Right lung (tissue), 10 donors: ENCODE measurements around the gene TCTN2. TPM values are rescaled to one million over a fixed set of nuclear protein-coding genes. Genes with fewer than 3 reads are reported as not detected.

Experiments
- DNase-seq, 2 donors: peaks; one replicate each; pipeline ENCODE4 v3.0.0-alpha.2; 2013
- long read RNA-seq, 8 donors: transcript quantifications; one replicate each; lab custom pipeline, GENCODE V29; 2026
- polyA plus RNA-seq, 5 donors: library from polyadenylated mRNA; unstranded; fragments of 120-200 nt; gene quantifications; one replicate each; pipeline versions ENCODE4 v1.2.1 to v1.2.3, GENCODE V29; 2013; ENCODE audit warnings: inconsistent platforms in 1 of 5, low replicate concordance in 1 of 5; ENCODE audit not compliant: insufficient read length in 5 of 5, insufficient read depth in 1 of 5

TCTN2 gene
- polyA plus RNA-seq: 10 to 100 TPM; 19.6 to 28.6 (median 26.4) TPM
- long read RNA-seq, donor 1, partial matches to known transcripts: 20 of 22 reads
- long read RNA-seq, donor 1, other reads (novel, unspliced or antisense): 0 of 22 reads
- long read RNA-seq, donor 2: 0 reads
- long read RNA-seq, donor 3, partial matches to known transcripts: 0 of 1 reads
- long read RNA-seq, donor 3, other reads (novel, unspliced or antisense): 0 of 1 reads
- long read RNA-seq, donor 4: 0 reads
- long read RNA-seq, donor 5, partial matches to known transcripts: 13 of 13 reads
- long read RNA-seq, donor 5, other reads (novel, unspliced or antisense): 0 of 13 reads
- long read RNA-seq, donor 6, partial matches to known transcripts: 0 of 1 reads
- long read RNA-seq, donor 6, other reads (novel, unspliced or antisense): 0 of 1 reads
- long read RNA-seq, donor 7, partial matches to known transcripts: 0 of 1 reads
- long read RNA-seq, donor 7, other reads (novel, unspliced or antisense): 0 of 1 reads
- long read RNA-seq, donor 8: 0 reads

DNA sequence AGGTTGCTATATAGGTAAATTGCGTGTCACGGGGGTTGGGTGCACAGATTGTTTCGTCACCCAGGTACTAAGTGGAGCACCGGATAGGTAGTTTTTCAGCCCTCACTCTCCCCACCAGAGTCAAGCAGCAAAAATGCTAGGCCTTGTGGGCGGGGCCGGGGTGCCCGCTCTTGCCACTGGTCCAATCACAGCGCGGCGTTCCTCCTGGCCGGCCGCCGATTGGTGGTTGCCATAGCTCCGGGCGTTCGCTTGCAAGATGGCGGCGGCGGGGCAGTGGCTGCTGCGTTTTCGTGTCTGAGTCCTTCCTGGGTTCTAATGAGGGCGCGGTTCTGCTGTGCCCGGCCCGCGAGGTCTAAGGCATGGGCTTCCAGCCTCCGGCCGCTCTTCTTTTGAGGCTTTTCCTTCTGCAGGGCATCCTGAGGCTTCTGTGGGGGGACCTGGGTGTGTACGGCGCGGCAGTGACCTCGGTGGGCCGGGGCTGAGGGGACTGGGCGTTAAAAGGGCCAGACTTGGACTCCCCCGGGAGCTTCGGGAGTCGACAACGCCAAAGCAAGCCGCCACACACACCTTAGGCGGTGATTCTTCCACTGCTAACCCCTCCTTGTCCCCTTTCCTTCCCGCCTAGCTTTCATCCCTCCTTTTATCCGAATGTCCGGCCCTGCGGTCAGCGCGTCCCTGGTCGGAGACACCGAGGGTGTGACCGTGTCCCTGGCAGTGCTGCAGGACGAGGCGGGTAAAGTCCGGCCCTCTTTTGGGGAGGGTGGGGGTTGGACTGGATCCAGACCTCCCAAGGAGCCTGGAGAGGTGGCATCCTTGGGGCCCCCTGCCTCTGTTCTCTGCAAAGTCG, at the start of gene TCTN2:
TCTN2 (plus strand) TSS at position 232 of the 847 bp plus-strand sequence; CDS start at position 360, 128 bp downstream.
- peak; percentile 82 for DNase-seq

DNA sequence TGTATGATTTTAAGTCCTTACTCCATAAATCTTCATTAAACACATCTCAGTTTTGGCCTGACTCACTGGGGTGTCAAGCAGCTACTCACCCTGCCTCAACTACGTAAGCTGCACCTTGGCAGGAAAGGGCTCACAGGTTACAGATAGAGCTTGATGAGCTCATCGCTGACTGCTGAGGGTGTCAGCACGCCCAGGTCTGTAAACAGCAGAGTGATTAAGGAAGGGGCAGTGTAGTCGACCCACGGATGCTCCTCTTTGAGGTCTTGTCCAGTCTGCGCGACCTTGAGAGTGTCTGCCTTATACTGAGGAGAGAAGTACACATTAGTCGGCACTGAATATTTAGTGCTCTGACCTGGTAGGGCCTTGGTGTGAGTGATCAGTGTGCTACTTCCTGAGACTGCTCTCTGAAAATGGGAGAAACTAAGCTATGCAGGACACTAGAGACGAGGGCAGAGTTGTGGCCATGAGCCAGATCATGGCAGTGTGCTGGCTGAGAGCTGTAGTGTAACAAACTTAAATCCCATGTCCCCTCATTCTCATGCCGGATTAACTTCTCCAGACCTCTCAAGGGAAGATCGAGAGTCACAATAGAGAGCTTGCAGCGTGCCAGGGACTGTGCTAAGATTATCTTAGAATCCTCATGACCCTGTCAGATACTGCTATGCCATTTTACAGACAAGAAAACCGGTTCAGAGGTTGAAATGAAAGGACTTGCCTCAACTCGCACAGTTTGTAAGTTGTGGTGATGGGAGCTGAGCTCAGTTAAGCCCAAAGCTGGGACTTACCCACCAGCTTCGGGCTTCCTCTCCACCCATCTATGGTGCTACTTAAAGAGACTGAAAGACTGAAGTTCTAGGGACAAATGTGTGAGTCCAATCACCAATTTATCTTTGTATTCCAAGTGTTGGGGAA, 49.0 kb upstream of the TCTN2 start:
- DNase-seq: no peak

DNA sequence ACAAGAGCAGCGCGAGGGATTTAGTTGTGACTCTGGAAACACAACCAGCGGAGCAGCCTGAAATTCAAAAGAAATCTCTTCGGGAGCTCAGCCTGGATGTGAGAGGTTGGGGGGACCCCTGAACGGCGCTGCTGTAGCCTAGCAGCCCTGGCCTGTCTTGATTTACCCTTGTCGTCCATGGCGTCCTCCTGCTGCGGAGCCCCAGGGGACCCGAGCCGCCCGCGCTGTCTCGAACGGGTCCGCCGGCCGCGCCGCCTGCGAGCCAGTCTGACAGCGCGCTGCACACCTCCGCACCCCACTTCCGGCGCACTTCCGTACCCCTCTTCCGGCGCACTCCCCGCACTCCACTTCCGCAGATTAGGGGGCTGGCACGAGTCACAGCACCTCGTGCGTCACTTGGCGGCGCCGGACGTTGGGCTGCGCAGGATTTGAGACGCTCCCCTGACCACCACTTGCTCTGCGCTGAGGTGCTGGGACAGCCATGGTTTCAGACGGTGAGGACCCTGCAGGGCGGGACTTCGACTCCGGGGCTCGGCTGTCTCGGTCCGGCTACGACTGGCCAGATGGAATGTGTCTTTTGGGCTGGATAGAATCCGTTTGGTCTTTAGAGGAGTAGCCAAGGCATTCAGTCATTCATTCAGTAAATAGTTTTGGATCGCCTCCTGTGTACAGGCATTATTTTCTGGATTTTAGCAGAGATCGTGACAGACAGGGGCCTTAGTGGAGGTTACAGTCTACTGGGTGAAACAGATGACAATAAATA, 37.4 kb upstream of the TCTN2 start, which contains the start of the genes EIF2B1 and GTF2H3:
EIF2B1 (minus strand) TSS at position 308 of the 763 bp plus-strand sequence; CDS start at position 179, 129 bp downstream.
GTF2H3 (plus strand) TSS at position 451 of the 763 bp plus-strand sequence; CDS start at position 482, 31 bp downstream.
- peak; percentile 96 to 97 for DNase-seq

DNA sequence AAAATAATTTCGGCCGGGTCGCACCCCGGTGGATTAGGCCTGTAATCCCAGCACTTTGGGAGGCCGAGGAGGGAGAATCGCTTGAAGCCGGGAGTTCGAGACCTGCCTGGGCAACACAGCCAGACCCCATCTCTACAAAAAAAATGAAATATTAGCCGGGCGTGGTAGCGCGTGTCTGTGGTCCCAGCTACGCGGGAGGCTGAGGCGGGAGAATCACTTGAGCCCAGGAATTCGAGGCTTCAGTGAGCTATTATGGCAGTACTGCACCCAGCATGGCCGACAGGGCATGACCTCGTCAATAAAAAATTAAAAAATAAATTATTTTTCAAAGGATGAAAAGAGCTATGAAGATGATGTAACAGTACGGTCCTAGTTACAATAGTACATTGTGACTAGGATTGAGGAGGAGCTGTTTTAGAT, 36.8 kb upstream of the TCTN2 start:
- no peak for DNase-seq

DNA sequence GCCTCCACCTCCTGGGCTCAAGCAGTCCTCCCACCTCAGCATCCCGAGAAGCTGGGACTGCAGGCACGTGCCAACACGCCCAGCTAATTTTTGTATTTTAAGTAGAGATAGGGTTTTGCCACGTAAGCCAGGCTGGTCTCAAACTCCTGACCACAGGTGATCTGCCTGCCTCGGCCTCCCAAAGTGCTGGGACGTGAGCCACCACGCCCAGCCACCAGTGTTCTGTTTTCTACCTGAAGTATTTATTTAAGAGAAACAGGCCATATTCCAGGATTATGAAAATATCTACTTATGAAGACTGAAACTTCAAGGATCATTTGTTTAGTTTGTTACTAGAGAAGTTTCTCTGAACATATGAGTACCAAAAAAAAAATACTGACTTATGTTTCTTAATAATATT, 27.0 kb upstream of the TCTN2 start:
- DNase-seq: no peak

DNA sequence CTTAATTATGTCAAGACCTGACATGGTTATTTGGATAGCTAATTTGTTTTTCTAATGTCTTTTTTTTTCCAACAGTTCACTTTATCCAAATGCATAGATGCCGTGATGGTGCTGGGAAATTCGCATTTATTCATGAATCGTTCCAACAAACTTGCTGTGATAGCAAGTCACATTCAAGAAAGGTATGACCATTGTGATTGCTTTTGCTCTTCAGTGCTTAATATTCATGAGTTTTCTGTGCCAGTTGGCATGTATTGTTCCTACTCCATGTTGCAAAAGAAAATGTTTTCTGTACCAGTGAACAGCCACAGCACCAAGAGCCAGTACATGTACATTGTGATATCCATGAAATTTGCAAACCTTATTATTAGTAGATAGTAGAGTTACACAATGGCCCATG, 25.5 kb upstream of the TCTN2 start:
- DNase-seq: no peak

DNA sequence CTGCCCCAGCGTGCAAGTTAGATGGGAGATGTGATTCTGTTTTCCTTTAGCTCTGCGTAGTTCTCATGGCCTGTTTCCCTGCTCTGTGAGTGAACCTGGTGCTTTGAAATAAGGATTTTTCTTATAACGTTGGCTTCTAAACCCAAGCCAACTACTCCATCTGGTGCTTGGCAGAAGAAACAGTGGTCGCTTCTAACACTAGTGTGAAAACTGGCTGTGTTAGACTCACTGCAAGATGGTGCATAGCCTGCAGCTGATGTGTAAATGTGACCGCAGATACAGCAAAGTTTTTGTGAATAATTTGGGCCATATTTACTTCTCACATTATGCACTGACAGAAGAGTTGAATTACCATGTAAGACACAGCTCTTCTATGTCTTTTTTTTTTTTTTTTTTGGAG, 25.0 kb upstream of the TCTN2 start:
- DNase-seq: no peak

DNA sequence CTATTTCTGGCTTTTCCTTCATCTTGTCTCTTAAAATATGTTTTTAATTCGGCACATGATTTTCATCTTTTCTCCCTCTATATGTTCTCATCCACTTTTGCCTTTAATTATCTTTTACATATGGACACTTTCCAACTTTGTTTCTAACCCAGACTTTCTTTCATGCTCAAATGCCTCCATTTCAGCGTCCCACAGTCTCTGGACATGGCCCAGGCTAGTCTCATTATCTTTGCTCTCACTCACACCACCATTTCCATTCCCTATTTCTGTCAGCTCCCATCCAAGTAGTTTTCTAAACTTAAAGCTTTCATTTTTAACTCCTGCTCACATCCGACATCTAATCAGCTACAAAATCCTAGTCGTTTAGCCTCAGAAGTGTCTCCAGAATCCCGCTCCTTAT, 22.5 kb upstream of the TCTN2 start:
- DNase-seq: no peak

DNA sequence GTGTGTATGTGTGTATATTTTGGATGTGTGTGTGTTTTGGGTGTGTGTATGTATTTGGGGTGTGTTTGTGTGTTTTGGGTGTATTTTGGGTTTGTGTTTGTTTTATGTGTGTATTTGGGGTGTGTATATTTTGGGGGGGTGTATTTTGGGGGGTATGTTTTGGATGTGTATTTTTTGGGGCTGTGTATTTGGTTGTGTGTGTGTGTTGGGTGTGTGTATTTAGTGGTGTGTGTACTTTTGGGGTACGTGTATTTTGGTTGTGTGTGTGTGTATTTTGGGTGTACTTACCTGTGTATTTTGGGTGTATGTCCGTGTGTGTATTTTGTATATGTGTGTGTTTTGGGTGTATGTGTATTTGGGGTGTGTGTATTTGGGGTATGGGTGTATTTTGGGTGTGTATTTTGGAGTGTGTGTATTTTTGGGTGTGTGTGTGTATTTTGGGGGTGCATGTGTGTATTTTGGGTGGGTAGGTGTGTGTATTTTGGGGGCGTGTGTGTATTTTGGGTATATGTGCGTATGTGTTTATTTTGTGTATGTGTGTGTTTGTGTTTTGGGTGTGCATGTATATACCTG, 16.7 kb upstream of the TCTN2 start:
- no peak for DNase-seq

DNA sequence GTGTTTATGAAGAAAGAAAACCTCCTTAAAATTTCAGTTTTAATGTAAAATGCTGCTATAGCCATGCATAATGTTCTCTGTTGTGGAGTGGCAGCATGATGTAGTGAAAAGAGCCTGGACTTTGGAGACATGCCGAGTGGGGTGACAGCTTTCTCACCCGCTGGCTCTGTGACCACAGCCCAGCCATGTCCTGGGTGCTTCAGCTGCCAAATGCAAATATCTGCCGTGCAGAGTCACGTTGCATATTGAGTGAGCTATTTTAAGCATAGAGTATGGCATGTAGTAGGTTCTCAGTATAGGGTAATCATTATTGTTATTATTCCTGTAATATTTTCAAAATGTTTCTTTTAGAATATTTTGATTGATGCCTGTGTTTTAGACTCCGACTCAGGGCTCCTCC, 15.5 kb upstream of the TCTN2 start:
- no peak for DNase-seq

DNA sequence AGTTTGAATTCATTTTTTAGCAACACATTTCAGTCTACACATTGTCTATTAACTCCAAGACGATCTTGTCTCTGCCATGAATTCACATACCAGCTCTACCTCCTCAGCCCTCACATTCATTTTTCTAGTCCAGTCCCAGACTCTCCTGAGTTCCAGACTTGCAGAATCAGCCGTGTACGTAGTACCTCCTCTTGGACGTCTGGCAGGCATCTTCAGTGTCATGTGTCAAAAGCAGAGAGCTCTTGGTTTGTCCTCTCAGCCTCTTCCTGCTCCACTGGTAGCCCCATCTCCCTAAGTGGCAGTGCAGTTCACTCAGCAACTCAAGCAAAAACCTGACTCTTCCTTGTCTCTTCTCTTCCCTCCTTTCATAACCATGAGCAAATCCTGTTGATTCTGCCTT, 14.5 kb upstream of the TCTN2 start:
- no peak for DNase-seq

DNA sequence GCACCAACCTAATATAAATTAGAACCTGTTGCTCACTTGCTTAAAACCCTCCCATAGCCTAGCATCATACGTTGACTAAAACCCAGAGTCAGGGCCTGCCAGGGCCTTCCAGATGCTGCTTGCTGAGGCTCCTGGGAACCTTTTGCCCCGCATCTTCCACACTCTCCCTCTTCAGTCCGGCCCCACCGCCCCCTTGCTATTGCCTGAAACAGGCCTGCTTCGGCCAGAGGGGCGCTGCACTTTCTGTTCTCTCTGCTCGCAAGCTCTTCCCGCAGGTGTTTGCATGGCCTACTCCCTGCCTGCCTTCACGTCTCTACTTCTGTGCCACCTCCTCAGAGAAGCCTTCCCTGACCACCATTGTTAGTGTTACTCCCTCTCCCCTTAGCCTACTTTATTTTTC, 13.7 kb upstream of the TCTN2 start:
- no peak for DNase-seq

DNA sequence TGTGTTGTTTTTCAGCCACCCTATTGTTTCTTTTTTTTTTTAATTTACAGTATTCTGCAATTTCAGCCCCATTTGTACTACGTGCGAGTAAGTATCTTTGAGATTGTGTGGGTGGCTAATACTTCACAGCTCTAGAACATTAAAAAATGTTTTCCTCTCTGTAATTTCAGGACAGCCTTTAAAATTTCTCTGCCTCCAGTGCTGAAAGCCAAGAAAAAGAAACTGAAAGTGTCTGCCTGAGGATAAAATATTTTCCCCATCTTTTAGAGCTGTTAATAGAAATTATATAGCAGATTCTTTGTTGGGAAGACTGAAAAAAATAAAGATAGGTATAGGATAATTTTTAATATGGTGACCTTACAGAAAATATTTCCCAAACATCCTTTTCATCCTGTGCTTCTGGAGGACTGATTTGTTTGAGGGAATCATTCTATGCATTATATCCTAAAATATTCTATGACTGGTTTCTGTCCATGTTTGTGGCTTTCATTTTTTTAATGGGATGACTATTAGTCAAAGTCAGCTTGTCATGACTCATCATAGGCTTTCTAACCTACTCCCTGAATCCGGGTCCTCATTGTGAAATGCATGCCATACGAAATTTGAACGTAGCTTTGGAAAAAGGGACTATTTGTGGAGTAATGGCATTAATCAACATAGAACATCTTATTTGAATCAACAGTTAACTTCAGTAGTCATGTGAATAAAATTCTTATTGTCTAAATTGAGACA, 10.8 kb upstream of the TCTN2 start:
- no peak for DNase-seq

DNA sequence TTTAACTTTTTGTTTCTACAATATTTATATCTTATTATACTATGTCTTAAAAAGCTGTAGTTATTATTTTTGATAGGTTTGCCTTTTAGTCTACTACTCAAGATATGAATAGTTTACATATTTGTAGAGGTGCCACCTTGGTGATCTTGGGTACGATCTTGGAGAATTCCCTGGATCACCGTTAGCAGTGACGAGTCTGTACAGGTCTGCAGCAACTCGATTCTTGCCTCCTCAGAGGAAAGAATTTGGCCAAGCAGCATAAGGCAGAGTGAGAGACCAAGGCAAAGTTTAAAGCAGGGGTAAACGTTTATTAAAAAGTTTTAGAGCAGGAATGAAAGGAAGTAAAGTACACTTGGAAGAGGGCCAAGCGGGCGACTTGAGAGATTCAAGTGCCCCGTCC, 3.1 kb upstream of the TCTN2 start:
- DNase-seq: no peak

DNA sequence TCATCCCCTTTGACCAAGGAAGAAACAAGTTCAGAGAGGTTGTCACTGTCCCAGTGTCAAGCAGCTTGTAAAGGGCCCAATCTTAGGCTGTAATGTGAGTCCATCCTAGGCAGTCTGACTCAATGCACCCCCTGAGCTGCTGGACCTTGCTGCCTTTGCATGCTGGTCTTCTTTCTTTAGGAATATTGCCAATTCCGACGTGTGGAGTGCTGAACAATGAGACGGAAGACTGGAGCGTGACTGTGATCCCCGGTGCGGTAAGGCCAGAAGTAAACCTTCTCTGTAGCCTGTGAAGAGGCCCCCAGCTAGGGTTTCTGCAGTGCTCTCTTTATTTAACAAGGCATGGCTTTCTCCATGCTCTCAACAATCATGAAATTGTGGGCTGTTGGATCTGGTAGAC, 963 bp downstream of the TCTN2 start:
- DNase-seq: no peak

DNA sequence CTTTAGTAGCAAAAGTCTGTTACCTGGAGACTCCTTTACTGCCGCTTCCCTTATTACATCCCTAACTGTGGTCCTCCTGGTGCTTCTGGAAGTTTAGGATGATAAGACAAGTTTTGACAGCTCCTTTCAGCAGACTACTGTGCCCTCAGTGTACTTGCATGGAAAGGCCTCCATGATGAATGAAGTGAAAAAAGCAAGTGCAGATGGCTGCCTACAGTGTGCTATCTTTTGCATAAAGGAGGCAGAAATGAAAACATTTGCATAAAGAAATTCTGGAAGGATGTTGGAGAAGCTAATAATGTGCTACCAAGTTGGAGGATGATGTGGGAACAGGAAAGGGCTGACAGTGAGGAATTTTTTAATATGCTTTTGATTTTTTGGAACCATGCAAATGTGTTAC, 4.5 kb downstream of the TCTN2 start:
- DNase-seq: no peak

DNA sequence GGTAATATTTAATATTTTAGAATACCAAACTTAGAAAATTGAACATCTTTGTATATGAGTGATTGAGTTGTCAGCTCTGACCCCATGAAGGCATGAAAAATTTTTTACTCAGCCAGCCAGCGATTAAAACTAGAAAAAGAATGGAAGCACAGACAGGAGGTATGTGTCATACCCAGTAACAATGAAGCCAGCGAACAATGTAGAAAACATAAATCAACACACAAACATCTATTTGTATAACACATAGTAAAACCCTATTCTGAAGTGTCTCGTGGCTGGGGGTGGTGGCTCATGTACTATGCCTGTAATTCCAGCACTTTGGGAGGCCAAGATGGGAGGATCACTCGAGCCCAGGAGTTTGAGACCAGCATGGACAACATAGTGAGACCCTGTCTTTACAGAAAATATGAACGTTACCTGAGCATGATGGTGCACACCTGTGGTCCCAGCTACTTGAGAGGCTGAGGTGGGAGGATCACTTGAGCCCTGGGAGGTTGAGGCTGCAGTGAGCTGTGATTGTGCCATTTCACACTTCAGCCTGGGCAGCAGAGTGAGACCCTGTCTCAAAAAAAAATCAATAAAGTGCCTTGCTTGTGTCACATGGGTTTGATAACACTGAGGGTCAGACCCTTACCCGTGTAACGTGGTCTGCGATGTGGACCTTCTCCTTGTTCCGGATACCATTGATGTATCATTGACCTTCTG, 5.9 kb downstream of the TCTN2 start:
- no peak for DNase-seq

DNA sequence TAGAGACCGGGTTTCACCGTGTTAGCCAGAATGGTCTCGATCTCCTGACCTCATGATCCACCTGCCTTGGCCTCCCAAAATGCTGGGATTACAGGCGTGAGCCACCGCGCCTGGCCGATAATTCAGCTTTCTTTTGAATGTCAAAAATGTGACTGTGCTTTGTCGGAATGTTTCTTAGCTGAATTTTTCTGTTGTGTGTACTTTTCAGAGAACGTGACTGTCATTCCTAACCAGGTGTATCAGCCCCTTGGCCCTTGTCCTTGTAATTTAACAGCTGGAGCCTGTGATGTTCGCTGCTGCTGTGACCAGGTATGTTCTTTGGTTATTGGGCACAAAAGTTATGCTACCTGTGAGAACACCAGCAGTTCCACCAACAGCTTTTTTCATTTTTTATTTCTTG, 8.1 kb downstream of the TCTN2 start:
- no peak for DNase-seq

DNA sequence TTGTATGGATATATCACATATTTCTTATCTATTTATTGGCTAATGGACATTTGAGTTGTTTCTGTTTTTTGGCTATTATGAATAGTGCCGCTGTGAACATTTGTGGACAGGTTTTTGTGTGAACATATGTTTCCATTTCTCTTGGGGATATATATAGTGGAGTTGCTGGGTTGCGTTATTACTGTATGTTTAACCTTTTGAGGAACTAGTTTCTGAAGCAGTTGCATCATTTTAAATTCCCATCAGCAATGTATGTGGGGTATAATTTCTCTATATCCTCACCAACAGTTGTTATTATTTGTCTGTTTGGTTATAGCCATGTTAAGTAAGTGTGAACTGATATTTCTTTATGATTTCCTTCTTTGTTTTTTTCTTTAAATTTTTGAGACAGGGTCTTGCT, 10.7 kb downstream of the TCTN2 start:
- DNase-seq: no peak
